Right lobe of liver (tissue), 6 donors: Measurements from ENCODE around the gene NGF. TPM values are rescaled to one million over a fixed set of nuclear protein-coding genes. Genes with fewer than 3 reads are reported as not detected.

Experiments used
- ATAC-seq, 4 donors: fragments of 200-7000 bp; cut with Tn5 transposase; one replicate each; pipeline ENCODE4 v1.9.1; 2020; ENCODE audit warnings: mild to moderate bottlenecking in 4 of 4, moderate library complexity in 4 of 4
- DNase-seq, 3 donors: peaks; one replicate each; pipeline ENCODE4 v3.0.0-alpha.2; 2020
- H3K27ac ChIP-seq, 3 donors: fragments of 200-600 bp; one replicate each; pipeline ENCODE4 v1.8.0; 2022
- H3K27me3 ChIP-seq, 2 donors: fragments of 200-600 bp; one replicate each; pipeline ENCODE4 v1.8.0; 2022
- H3K36me3 ChIP-seq, 4 donors: fragments of 200-600 bp; sonication (generic) in 1 of 4; one replicate each; pipeline versions ENCODE4 v1.5.1 to v1.8.0; 2017 to 2022; ENCODE audit warnings: control low read depth in 1 of 4
- H3K4me1 ChIP-seq, 4 donors: fragments of 200-600 bp; sonication (generic) in 1 of 4; one replicate each; pipeline versions ENCODE4 v1.5.1 to v1.8.0; 2017 to 2022; ENCODE audit warnings: control low read depth in 1 of 4
- H3K4me3 ChIP-seq, 3 donors: fragments of 200-600 bp; one replicate each; pipeline ENCODE4 v1.8.0; 2022
- H3K9me3 ChIP-seq, 4 donors: fragments of 200-600 bp; sonication (generic) in 1 of 4; one replicate each; pipeline versions ENCODE4 v1.5.1 to v1.8.0; 2017 to 2022; ENCODE audit warnings: control low read depth in 1 of 4
- POLR2A ChIP-seq: fragments of 450-650 bp; IDR thresholded peaks from one replicate; pipeline ENCODE4 v1.6.1; 2017; ENCODE audit warnings: antibody characterized with exemption, mild to moderate bottlenecking
- WGBS: methylation state at CpG from one replicate; pipeline ENCODE4 v1.1.6; 2018; ENCODE audit warnings: low coverage, low lambda C conversion rate; ENCODE audit not compliant: insufficient coverage; ENCODE audit errors: missing lambda C conversion rate; 5-methylcytosine and 5-hydroxymethylcytosine counted together
- intact Hi-C, 2 donors: fragments of 100-400 bp; cut with DNase I; formaldehyde crosslinking; loops; one replicate each; pipeline versions ENCODE4 v1.11.2 to v1.14.1; 2022
- total RNA-seq, 6 experiments: library from RNA; depleted of rRNA in 2 of 6; stranded (reverse); fragments of >200 nt in 2 of 6; fragmentation: NEBNext Ultra II Directional in 3 of 6; extraction: Animal tissue kit (Norgen Biotek cat#: 25700) in 3 of 6; gene quantifications; one replicate each; pipeline versions ENCODE4 v1.1.0 to v1.2.4, GENCODE V29; 2016 to 2023
- TF ChIP-seq, protein P1 (sequence below), 4 donors: fragments of 200-600 bp in 3 of 4; fragments of 450-650 bp in 1 of 4; IDR thresholded peaks; one replicate each; pipeline versions ENCODE4 v1.5.1 to v1.8.0; 2016 to 2022; ENCODE audit warnings: antibody characterized with exemption in 4 of 4, mild to moderate bottlenecking in 2 of 4
- donor health status: DM: no; HTN: yes; CAD: no.
- donor health status: DM: no; HTN: no; CAD: no.
- donor health status: DM: no; HTN: no; CAD: no.
- donor health status: DM: no; HTN: yes; CAD: no.
- donor health status: DM: no; HTN: yes; CAD: no.

NGF gene
- total RNA-seq, 6 experiments from 2014 or later, result 0.22 to 1.3 (median 0.49) TPM

DNA sequence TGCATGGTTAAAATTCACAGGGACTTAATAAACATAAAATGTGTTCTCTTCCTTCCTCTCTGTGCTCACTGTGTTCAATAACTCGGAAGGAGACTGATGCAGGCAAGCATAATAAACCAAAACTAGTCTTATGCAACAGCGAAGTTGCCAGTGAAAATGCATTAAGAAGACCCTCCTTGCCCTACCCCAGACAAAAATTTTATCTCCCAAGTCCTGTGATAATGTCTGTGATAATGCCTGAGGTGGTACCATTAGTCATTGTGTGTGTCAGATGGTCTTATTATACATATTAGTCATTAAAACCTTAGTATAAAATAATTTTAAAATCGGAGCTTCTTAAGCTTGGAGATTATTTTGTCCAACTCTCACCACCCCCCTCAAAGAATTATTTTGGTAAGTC lies 97.8 kb downstream of the NGF start:
- no peaks in the 10 kb centered on the region for H3K27me3 ChIP-seq
- H3K4me1 ChIP-seq, result no peaks in the 10 kb centered on the region
- DNase-seq (no peak), ATAC-seq (no peak)
- WGBS, result 74% methylated on average over 3 of the region's 3 CpGs
- intact Hi-C loops, result no loop called here
- H3K9me3 ChIP-seq, result no peaks in the 10 kb centered on the region
- TF ChIP-seq, protein P1, sequence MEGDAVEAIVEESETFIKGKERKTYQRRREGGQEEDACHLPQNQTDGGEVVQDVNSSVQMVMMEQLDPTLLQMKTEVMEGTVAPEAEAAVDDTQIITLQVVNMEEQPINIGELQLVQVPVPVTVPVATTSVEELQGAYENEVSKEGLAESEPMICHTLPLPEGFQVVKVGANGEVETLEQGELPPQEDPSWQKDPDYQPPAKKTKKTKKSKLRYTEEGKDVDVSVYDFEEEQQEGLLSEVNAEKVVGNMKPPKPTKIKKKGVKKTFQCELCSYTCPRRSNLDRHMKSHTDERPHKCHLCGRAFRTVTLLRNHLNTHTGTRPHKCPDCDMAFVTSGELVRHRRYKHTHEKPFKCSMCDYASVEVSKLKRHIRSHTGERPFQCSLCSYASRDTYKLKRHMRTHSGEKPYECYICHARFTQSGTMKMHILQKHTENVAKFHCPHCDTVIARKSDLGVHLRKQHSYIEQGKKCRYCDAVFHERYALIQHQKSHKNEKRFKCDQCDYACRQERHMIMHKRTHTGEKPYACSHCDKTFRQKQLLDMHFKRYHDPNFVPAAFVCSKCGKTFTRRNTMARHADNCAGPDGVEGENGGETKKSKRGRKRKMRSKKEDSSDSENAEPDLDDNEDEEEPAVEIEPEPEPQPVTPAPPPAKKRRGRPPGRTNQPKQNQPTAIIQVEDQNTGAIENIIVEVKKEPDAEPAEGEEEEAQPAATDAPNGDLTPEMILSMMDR (IDR thresholded peaks at IDR 0.05), result no peak
- no peak for TF ChIP-seq POLR2A
- no peak overlapping the region for H3K4me3 ChIP-seq
- H3K36me3 ChIP-seq, result no peaks in the 10 kb centered on the region
- H3K27ac ChIP-seq, result no peak overlapping the region

DNA sequence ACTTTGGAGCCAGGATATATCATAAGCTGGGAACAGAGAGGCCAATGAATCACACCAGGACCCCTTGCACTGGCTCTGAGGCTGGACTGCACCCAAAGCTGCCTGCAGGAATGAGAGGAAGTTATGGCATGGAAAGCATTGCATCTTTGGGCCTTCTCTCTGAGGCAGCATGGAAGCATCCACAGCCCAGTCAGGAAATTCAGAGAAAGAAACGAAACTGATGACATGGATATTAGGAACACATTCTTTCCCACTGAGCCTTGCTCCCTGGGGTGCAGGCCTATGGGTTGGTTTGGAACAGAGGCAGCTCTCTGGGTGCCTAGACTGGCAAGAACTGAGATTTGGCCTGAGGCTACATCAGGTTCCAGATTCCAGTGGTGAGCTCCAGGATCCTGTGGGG lies 98.6 kb downstream of the NGF start:
- intact Hi-C loops, result no loop called here
- no peaks in the 10 kb centered on the region for H3K9me3 ChIP-seq
- ATAC-seq, result no peak
- no CpG with 5 or more reads among the region's 1 CpG for WGBS
- H3K4me1 ChIP-seq, result no peaks in the 10 kb centered on the region
- no peak for TF ChIP-seq POLR2A
- TF ChIP-seq, protein P1 (IDR thresholded peaks at IDR 0.05), result no peak
- DNase-seq, result no peak
- H3K36me3 ChIP-seq, result no peaks in the 10 kb centered on the region
- H3K27me3 ChIP-seq, result no peaks in the 10 kb centered on the region
- no peak overlapping the region for H3K4me3 ChIP-seq
- no peak overlapping the region for H3K27ac ChIP-seq

DNA sequence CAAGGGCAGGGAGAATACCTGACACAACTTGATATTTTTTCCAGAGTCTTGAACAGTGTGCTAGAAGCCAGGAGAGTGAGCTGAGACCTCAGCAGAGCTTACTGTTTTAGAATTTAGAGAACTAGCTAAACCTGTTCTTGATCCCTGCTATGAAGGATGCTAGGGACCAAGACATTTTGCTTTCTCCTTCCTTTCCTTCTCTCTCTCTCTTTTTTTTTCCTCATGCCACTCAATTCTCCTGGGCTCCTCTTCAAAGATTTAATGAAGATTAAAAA lies 99.0 kb downstream of the NGF start:
- intact Hi-C loops, result no loop called here
- no peaks in the 10 kb centered on the region for H3K27me3 ChIP-seq
- no peaks in the 10 kb centered on the region for H3K9me3 ChIP-seq
- H3K27ac ChIP-seq, result no peak overlapping the region
- DNase-seq, result no peak
- H3K4me3 ChIP-seq, result no peak overlapping the region
- no peak for ATAC-seq
- H3K4me1 ChIP-seq, result no peaks in the 10 kb centered on the region
- TF ChIP-seq POLR2A, result no peak
- TF ChIP-seq, protein P1 (IDR thresholded peaks at IDR 0.05), result no peak
- H3K36me3 ChIP-seq, result no peaks in the 10 kb centered on the region

DNA sequence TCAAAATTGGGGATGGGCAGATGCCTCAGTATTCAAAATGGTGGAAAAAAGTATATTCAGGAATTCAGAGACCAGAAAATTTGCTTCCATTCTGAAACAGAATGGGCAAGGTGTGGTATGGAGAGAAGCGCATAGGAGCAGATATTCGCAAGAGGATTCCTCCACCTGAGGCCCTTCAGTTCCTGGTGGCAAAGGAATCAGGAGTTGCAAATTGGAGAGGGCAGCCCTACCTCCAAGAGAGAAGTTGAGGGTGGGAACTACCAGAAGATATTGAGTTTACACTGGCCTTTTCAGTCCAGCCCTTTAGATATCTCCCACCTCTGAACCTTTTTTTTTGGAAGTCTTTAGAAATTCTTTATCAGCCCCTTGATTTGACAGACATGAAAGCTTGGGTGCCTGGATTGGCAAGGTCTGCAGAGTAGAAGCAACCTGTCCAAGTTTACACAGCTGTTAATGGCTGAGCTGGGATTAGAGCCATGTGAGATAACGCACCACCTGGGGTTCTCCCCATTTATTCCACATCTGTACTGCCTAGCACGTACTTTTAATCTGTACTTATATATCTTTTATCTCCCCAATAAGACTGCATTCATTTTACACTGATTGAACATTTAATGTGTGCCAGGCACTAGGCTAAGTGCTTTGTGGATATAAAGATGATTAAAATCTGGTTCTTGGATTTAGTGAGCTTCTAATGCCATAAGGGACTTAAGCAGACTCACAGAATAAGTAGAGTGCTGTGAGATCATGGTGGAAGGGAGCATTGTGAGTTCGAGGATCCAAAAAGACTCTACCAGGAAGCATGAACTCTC lies 99.5 kb downstream of the NGF start:
- Histone ChIP-seq H3K4me1 (no peaks in the 10 kb centered on the region), H3K9me3 (no peaks in the 10 kb centered on the region), H3K36me3 (no peaks in the 10 kb centered on the region), H3K27ac (no peak overlapping the region), H3K4me3 (no peak overlapping the region), H3K27me3 (no peaks in the 10 kb centered on the region)
- WGBS, result 77% methylated on average over 5 of the region's 5 CpGs
- ATAC-seq, result no peak
- intact Hi-C loops, result no loop called here
- DNase-seq, result no peak
- no peak for TF ChIP-seq POLR2A
- TF ChIP-seq, protein P1 (IDR thresholded peaks at IDR 0.05), result no peak

DNA sequence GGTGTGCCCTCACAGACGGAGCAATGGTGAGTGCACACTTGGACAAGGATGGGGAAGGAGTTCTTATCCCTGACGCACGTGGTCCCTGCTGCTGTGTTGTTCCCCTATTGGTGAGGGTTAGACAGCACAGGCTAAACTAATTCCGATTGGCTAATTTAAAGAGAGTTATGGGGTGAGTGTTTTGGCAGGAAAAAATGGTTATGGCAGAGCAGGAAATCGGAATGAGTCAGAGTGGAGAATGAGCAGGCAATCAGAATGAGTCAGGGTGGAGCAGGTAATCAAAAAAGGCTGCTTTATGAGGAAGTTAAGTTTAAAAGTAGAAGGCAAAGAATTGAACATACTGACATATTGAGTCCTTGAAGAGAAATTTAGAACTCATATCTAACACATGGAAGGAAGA lies 100.5 kb downstream of the NGF start:
- Histone ChIP-seq H3K4me1 (no peaks in the 10 kb centered on the region), H3K4me3 (no peak overlapping the region), H3K27me3 (no peaks in the 10 kb centered on the region), H3K36me3 (no peaks in the 10 kb centered on the region), H3K9me3 (no peaks in the 10 kb centered on the region), H3K27ac (no peak overlapping the region)
- intact Hi-C loops, result no loop called here
- DNase-seq, result no peak
- TF ChIP-seq, protein P1 (IDR thresholded peaks at IDR 0.05), result no peak
- TF ChIP-seq POLR2A, result no peak
- 68% methylated on average over 5 of the region's 5 CpGs for WGBS
- no peak for ATAC-seq
